Stomach (tissue), 4 donors: ENCODE data around the gene SNX32.

ENCODE experiments used
- CTCF ChIP-seq, 7 experiments: fragments of 450-650 bp in 4 of 7; fragments of 200-600 bp in 3 of 7; sonication (generic) in 3 of 7; IDR thresholded peaks; one replicate each; pipeline ENCODE4 v1.5.1; 2016 to 2019; ENCODE audit warnings: antibody characterized with exemption in 7 of 7, control low read depth in 2 of 7, mild to moderate bottlenecking in 1 of 7
- EP300 ChIP-seq: sonication (generic); formaldehyde crosslinking; IDR thresholded peaks from one replicate; pipeline ENCODE4 v1.6.1; 2017; ENCODE audit warnings: antibody characterized with exemption
- POLR2A ChIP-seq, 4 donors: fragments of 450-650 bp; IDR thresholded peaks; one replicate each; pipeline ENCODE4 v1.6.1; 2016; ENCODE audit warnings: antibody characterized with exemption in 4 of 4, control low read depth in 2 of 4, mild to moderate bottlenecking in 1 of 4, moderate library complexity in 1 of 4
- POLR2AphosphoS5 ChIP-seq, 3 donors: sonication (generic); formaldehyde crosslinking; IDR thresholded peaks; one replicate each; pipeline ENCODE4 v1.6.1; 2016; ENCODE audit warnings: antibody characterized with exemption in 3 of 3

- TF ChIP-seq CTCF (IDR thresholded peaks at IDR 0.05): no peak
- TF ChIP-seq POLR2AphosphoS5 (IDR thresholded peaks at IDR 0.05): no peak
- TF ChIP-seq POLR2A (IDR thresholded peaks at IDR 0.05): no peak
- TF ChIP-seq EP300: no peak
These were observed 38.2 kb downstream of the SNX32 start for GRCh38 chr11:65871811-65872548.
